ENCODE data around the gene PMFBP1.

Gene PMFBP1

GRCh38 chr16:72179204-72179970 is 7.4 kb upstream of the PMFBP1 start:
- no peak for DNase-seq

- no peak for DNase-seq
Observed at GRCh38 chr16:72174726-72175125, 2.8 kb upstream of the PMFBP1 start.

GRCh38 chr16:72173997-72174396 is 2.0 kb upstream of the PMFBP1 start:
- DNase-seq, result peak; percentile 7

GRCh38 chr16:72171236-72171635 is 719 bp downstream of the PMFBP1 start:
- no peak for DNase-seq

GRCh38 chr16:72169708-72170107 is 2.2 kb downstream of the PMFBP1 start:
- no peak for DNase-seq

- DNase-seq, result no peak
Observed at GRCh38 chr16:72168365-72168764, 3.6 kb downstream of the PMFBP1 start.

GRCh38 chr16:72166954-72167561 is 4.9 kb downstream of the PMFBP1 start:
- DNase-seq, result no peak

GRCh38 chr16:72166151-72166550 is 5.8 kb downstream of the PMFBP1 start:
- DNase-seq, result no peak

- no peak for DNase-seq
Observed at GRCh38 chr16:72164691-72165090, 7.3 kb downstream of the PMFBP1 start.

- DNase-seq, result no peak
Observed at GRCh38 chr16:72162105-72162692, 9.8 kb downstream of the PMFBP1 start.

- no peak for DNase-seq
Observed at GRCh38 chr16:72159801-72160200, 12.2 kb downstream of the PMFBP1 start.

- DNase-seq, result no peak
Observed at GRCh38 chr16:72159386-72159785, 12.6 kb downstream of the PMFBP1 start.

GRCh38 chr16:72149676-72150464 is 22.1 kb downstream of the PMFBP1 start:
- no peak for DNase-seq

GRCh38 chr16:72142476-72142875 is 29.5 kb downstream of the PMFBP1 start:
- DNase-seq, result no peak

GRCh38 chr16:72139908-72140307 is 32.0 kb downstream of the PMFBP1 start:
- DNase-seq, result no peak

GRCh38 chr16:72138064-72138572 is 33.8 kb downstream of the PMFBP1 start:
- DNase-seq, result no peak

- no peak for DNase-seq
Observed at GRCh38 chr16:72137380-72138063, 34.4 kb downstream of the PMFBP1 start.

- no peak for DNase-seq
Observed at GRCh38 chr16:72134507-72134906, 37.4 kb downstream of the PMFBP1 start.

GRCh38 chr16:72132726-72133125 is 39.2 kb downstream of the PMFBP1 start:
- DNase-seq, result no peak

GRCh38 chr16:72131036-72131435 is 40.9 kb downstream of the PMFBP1 start:
- DNase-seq, result no peak

GRCh38 chr16:72129976-72130656 is 41.8 kb downstream of the PMFBP1 start:
- no peak for DNase-seq

GRCh38 chr16:72128701-72129100 is 43.3 kb downstream of the PMFBP1 start:
- DNase-seq, result no peak

Measured in activated CD4-positive, alpha-beta T cell treated with anti-CD3 and anti-CD28 coated beads, Interleukin-2, Interleukin-6, amounts not matched to agents 100 ng/mL and 50 ng/mL, durations not matched to agents 16 hours and 8 hours (primary cell).